ENCODE measurements around the gene MCM10. TPM values are rescaled to one million over a fixed set of nuclear protein-coding genes. Genes with fewer than 3 reads are reported as not detected.

Gene MCM10
- total and polyA plus RNA-seq, 2 of the 8 experiments (the other 6 are each of a cell fraction or from before 2014, with no cell fraction given) = 9.8 to 60.3 TPM

GRCh38 chr10:13139150-13139549, 22.2 kb upstream of the MCM10 start:
- DNase-seq (ENCODE audit: low read depth in 1 of 2, low spot score in 2 of 2) = no peak

More at GRCh38 chr10:13139150-13139549, 22.2 kb upstream of the MCM10 start:
- Histone ChIP-seq H2AFZ (ENCODE audit: low read length) (no peak overlapping the region), H3K4me2 (ENCODE audit: insufficient read depth in 1 of 2, low read depth in 2 of 2, low read length in 2 of 2) (no peak overlapping the region; a peak in 1 of 4 replicates), H3K9me3 (ENCODE audit: insufficient read depth in 2 of 2, low read depth in 1 of 2, low read length in 1 of 2) (no peaks in the 10 kb centered on the region), H2BK120ac (replicated peaks; ENCODE audit: low read depth, low read length) (no peak overlapping the region), H3K79me2 (ENCODE audit: control insufficient read depth in 1 of 2, insufficient read depth in 2 of 2, low read length in 2 of 2) (no peaks in the 10 kb centered on the region), H2BK5ac (ENCODE audit: low read depth, low read length) (no peak overlapping the region), H4K91ac (replicated peaks; ENCODE audit: insufficient read length, low read length) (no peak overlapping the region), H3K27me3 (replicated peaks in 1 of 4; ENCODE audit: control insufficient read depth in 3 of 4, extremely low read depth in 1 of 4, insufficient read depth in 3 of 4, low read length in 3 of 4) (no peaks in the 10 kb centered on the region), H3K27ac (ENCODE audit: low read depth, low read length) (no peak overlapping the region), H4K20me1 (replicated peaks in 1 of 2; ENCODE audit: control insufficient read depth in 1 of 2, insufficient read depth in 2 of 2, low read length in 2 of 2) (no peaks in the 10 kb centered on the region), H3K23ac (ENCODE audit: insufficient read length) (no peak overlapping the region), H3K36me3 (ENCODE audit: control insufficient read depth in 2 of 4, insufficient read depth in 4 of 4, low read length in 3 of 4) (peaks cover 0 to 14% (median 6%) of the 10 kb centered on the region in 4 experiments; a peak in 5 of 8 replicates), H3K23me2 (ENCODE audit: low read depth, low read length) (no peaks in the 10 kb centered on the region), H4K5ac (ENCODE audit: insufficient read length, low read depth, low read length) (no peak overlapping the region), H2AK5ac (ENCODE audit: low read depth, low read length) (no peak overlapping the region), H2BK15ac (ENCODE audit: low read length) (no peak overlapping the region), H3K4me3 (ENCODE audit: extremely low read depth in 1 of 4, insufficient read depth in 2 of 4, low read depth in 3 of 4, low read length in 4 of 4) (no peak overlapping the region), H3K4ac (replicated peaks; ENCODE audit: insufficient read length, low read depth, low read length) (no peak overlapping the region), H2BK12ac (ENCODE audit: low read depth, low read length) (no peak overlapping the region), H2BK20ac (ENCODE audit: low read length) (no peak overlapping the region), H3K56ac (replicated peaks; ENCODE audit: insufficient read length, low read depth, low read length) (no peak overlapping the region), H4K8ac (ENCODE audit: extremely low read depth, insufficient read depth, low read length) (no peak overlapping the region), H3K4me1 (replicated peaks in 1 of 4; ENCODE audit: control insufficient read depth in 3 of 4, insufficient read depth in 4 of 4, low read length in 3 of 4) (peaks cover 0 to 8% (median 2%) of the 10 kb centered on the region in 4 experiments; a peak in 3 of 7 replicates), H3K14ac (ENCODE audit: insufficient read length) (no peak overlapping the region), H3K9ac (replicated peaks in 1 of 4; ENCODE audit: extremely low read depth in 1 of 4, low read depth in 3 of 4, low read length in 3 of 4) (no peak overlapping the region), H3K79me1 (ENCODE audit: low read depth, low read length) (no peaks in the 10 kb centered on the region), H3K18ac (ENCODE audit: extremely low read depth, low read length) (no peak overlapping the region)
- ChIA-PET POLR2A (ENCODE audit: partially characterized antibody) (interaction anchor here (1.2 kb wide), 1 partner anchor 28 kb away, joined by 3 read pairs; no protein-coding TSS in a partner anchor), CTCF (ENCODE audit: partially characterized antibody) (interaction anchor here (1.3 kb wide), 1 partner anchor 9 kb away, joined by 4 read pairs; no protein-coding TSS in a partner anchor)
- TF ChIP-seq, protein P1, sequence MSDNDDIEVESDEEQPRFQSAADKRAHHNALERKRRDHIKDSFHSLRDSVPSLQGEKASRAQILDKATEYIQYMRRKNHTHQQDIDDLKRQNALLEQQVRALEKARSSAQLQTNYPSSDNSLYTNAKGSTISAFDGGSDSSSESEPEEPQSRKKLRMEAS (IDR thresholded peaks at IDR 0.05) = peak; percentile 67
- TF ChIP-seq CEBPB (IDR thresholded peaks at IDR 0.05; ENCODE audit: low read depth, low read length) = no peak
- 44% methylated on average over 6 of the region's 7 CpGs; no CpG with 5 or more reads in 1 of the 2 experiments for whole genome bisulfite sequencing, 2 experiments (ENCODE audit: extremely low coverage in 1 of 2, insufficient coverage in 1 of 2, insufficient read length in 1 of 2, insufficient replicate concordance in 2 of 2, low coverage in 1 of 2, low lambda C conversion rate in 2 of 2, missing lambda C conversion rate in 1 of 2)
- no peak for FAIRE-seq

Data from H1 (cell line).